ENCODE measurements around the gene SLC7A6OS.

Gene SLC7A6OS

DNA sequence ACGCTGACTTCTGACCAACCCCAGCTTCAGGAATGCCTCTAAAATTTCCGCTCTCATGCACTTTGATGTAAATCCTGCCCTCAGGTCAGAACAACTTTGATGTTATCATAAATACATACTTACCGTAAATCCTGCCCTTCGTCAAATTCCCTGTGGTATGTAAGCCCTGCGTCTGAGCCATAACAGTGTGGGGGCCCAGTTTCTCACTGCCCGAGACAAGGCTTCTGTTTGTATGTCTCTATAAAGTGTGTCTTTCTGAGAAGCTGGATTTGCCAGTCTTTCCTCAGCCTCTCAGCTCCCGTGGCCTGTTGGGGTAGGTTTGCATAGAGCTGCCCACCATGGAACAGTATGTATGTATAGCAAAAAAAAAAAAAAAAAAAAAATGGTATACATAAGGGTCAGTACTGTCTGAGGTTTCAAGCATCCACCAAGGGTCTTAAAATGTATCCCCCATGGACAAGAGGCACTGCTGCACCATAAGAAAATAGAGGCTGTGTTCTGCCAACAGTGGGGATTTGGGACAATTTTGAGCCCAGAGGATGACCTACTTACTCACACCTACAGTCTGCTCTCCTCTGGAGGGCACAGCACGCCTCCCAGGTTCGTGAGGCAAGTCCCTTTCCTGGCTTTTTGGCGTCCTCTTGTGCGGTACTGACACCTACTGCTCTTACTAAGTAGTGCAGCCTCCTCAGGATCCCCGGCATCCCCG lies 17.6 kb upstream of the SLC7A6OS start:
- H3K27me3 ChIP-seq (ENCODE audit: insufficient read depth, low read depth) = no peaks in the 10 kb centered on the region
- no peaks in the 10 kb centered on the region for H3K79me2 ChIP-seq (ENCODE audit: insufficient read depth, low read depth)
- no peaks in the 10 kb centered on the region for H3K36me3 ChIP-seq (ENCODE audit: insufficient read depth)
- H3K4me3 ChIP-seq (IDR thresholded peaks at IDR 0.05; ENCODE audit: insufficient read depth, low read depth, low read length) = no peak overlapping the region
- H3K4me2 ChIP-seq = peak overlapping the region; percentile 31; the same call in 1 of the 2 replicates
- no peak overlapping the region for H2AFZ ChIP-seq (ENCODE audit: low read depth)
- H3K27ac ChIP-seq = no peak overlapping the region
- TF ChIP-seq, protein P1, sequence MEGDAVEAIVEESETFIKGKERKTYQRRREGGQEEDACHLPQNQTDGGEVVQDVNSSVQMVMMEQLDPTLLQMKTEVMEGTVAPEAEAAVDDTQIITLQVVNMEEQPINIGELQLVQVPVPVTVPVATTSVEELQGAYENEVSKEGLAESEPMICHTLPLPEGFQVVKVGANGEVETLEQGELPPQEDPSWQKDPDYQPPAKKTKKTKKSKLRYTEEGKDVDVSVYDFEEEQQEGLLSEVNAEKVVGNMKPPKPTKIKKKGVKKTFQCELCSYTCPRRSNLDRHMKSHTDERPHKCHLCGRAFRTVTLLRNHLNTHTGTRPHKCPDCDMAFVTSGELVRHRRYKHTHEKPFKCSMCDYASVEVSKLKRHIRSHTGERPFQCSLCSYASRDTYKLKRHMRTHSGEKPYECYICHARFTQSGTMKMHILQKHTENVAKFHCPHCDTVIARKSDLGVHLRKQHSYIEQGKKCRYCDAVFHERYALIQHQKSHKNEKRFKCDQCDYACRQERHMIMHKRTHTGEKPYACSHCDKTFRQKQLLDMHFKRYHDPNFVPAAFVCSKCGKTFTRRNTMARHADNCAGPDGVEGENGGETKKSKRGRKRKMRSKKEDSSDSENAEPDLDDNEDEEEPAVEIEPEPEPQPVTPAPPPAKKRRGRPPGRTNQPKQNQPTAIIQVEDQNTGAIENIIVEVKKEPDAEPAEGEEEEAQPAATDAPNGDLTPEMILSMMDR (conservative IDR thresholded peaks at IDR 0.05; ENCODE audit: low read depth, low read length) = peak; percentile 92
- H3K9ac ChIP-seq = no peak overlapping the region
- H3K4me1 ChIP-seq (ENCODE audit: low read depth, poor library complexity, severe bottlenecking) = peaks cover 58% of the 10 kb centered on the region
- no peaks in the 10 kb centered on the region for H4K20me1 ChIP-seq (ENCODE audit: insufficient read depth)

DNA sequence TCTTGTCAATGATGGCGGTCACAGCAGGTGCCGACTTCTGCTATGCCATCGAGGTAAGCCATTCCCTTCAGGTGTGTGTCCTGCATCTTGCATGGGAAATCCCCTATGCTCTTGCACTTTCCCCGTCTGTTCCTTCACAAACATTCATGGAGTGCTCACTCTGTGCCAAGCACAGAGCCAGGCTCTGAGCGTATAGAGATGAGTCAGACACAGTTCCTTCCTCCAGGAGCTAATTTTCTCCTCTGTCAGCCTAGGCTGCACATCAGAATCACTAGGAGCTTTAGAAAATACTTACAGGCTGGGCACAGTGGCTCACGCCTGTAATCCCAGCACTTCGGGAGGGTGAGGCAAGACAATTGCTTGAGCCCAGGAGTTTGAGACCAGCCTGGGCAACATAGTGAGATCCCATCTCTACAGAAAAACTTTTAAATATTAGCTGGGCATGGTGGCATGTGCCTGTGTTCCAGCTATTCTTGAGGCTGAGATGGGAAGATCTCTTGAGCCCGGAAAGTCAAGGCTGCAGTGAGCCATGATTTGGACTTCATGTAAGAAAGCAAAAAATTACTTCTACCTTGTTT lies 14.1 kb upstream of the SLC7A6OS start:
- H3K27me3 ChIP-seq (ENCODE audit: insufficient read depth, low read depth) = no peaks in the 10 kb centered on the region
- H4K20me1 ChIP-seq (ENCODE audit: insufficient read depth) = no peaks in the 10 kb centered on the region
- H2AFZ ChIP-seq (ENCODE audit: low read depth) = no peak overlapping the region
- H3K4me3 ChIP-seq (IDR thresholded peaks at IDR 0.05; ENCODE audit: insufficient read depth, low read depth, low read length) = no peak overlapping the region
- H3K36me3 ChIP-seq (ENCODE audit: insufficient read depth) = no peaks in the 10 kb centered on the region
- H3K79me2 ChIP-seq (ENCODE audit: insufficient read depth, low read depth) = no peaks in the 10 kb centered on the region
- H3K9ac ChIP-seq = no peak overlapping the region
- TF ChIP-seq, protein P1 (conservative IDR thresholded peaks at IDR 0.05; ENCODE audit: low read depth, low read length) = no peak
- no peak overlapping the region for H3K27ac ChIP-seq
- peaks cover 50% of the 10 kb centered on the region for H3K4me1 ChIP-seq (ENCODE audit: low read depth, poor library complexity, severe bottlenecking)
- H3K4me2 ChIP-seq = no peak overlapping the region

DNA sequence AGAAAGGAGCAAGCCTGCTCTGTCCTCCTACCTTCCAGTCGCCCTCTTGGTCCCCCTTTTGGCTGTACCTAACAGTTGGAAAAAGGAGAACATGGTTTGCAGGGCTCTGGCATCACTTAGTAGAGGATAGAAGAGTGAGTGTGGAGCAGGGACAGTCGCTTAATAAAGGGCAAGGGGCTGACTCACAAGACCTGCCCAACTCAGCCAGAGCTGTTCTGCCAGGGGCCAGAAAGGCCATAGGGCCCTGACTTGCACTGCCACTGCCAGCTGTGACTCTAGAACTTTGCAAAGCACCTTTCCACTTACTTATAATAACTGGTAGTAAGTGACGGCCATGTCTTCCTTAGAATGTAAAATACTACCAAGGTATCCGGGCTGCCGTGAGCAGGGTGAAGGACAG lies 13.6 kb upstream of the SLC7A6OS start:
- TF ChIP-seq, protein P1 (conservative IDR thresholded peaks at IDR 0.05; ENCODE audit: low read depth, low read length) = no peak
- H3K27ac ChIP-seq = no peak overlapping the region
- no peak overlapping the region for H3K4me2 ChIP-seq
- peaks cover 52% of the 10 kb centered on the region for H3K4me1 ChIP-seq (ENCODE audit: low read depth, poor library complexity, severe bottlenecking)
- H3K27me3 ChIP-seq (ENCODE audit: insufficient read depth, low read depth) = no peaks in the 10 kb centered on the region
- no peaks in the 10 kb centered on the region for H3K79me2 ChIP-seq (ENCODE audit: insufficient read depth, low read depth)
- no peak overlapping the region for H3K4me3 ChIP-seq (IDR thresholded peaks at IDR 0.05; ENCODE audit: insufficient read depth, low read depth, low read length)
- no peaks in the 10 kb centered on the region for H3K36me3 ChIP-seq (ENCODE audit: insufficient read depth)
- H4K20me1 ChIP-seq (ENCODE audit: insufficient read depth) = no peaks in the 10 kb centered on the region
- no peak overlapping the region for H2AFZ ChIP-seq (ENCODE audit: low read depth)
- no peak overlapping the region for H3K9ac ChIP-seq

DNA sequence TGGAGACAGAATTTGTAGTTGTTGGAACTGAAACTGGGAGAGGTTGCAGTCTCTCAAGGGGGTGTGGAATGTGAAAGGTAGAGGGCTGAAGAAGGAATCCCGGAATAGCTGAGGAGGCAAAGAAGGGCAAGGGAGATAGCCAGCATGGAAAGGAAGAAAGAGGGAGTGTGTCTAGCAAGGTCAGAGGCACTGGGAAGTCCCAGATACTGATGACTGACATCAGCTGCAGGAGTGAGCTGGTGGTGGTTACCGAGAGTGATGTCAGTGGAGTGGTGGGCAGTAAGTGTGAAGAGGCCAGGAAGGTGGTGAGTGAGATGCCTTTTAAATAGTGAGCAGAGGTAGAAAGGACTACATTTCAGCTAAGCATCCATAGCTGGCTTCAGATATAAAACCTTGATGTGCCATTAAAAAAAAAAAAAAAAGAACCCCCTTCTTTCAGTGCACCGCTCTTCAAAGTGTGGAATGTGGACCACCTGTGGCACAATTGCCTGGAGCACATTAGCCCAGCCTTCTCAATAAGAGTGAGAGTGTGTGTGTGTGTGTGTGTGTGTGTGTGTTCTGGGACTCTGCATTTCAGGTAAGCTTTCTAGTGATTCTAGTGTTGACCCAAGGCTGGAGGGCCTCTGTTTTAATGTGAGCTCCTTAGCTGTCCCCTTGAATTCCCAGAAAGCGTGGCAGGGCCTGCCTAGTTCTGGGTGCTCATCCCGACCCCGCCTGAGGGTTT lies 8.6 kb upstream of the SLC7A6OS start:
- Histone ChIP-seq H3K79me2 (ENCODE audit: insufficient read depth, low read depth) (peaks cover 13% of the 10 kb centered on the region; the same call in 1 of the 2 replicates), H4K20me1 (ENCODE audit: insufficient read depth) (no peaks in the 10 kb centered on the region), H3K27ac (no peak overlapping the region; the same call in 1 of the 2 replicates), H3K4me1 (ENCODE audit: low read depth, poor library complexity, severe bottlenecking) (peaks cover 32% of the 10 kb centered on the region), H3K27me3 (ENCODE audit: insufficient read depth, low read depth) (no peaks in the 10 kb centered on the region), H3K36me3 (ENCODE audit: insufficient read depth) (no peaks in the 10 kb centered on the region), H3K4me3 (IDR thresholded peaks at IDR 0.05; ENCODE audit: insufficient read depth, low read depth, low read length) (no peak overlapping the region), H3K9ac (no peak overlapping the region), H2AFZ (ENCODE audit: low read depth) (no peak overlapping the region), H3K4me2 (peak overlapping the region; percentile 18; the same call in 1 of the 2 replicates)
- TF ChIP-seq, protein P1 (conservative IDR thresholded peaks at IDR 0.05; ENCODE audit: low read depth, low read length) = no peak

Data from KMS-11 (cell line).